Brain pericyte (primary cell): ENCODE results near the gene OCA2.

Source experiments
- DNase-seq: peaks from one replicate; pipeline ENCODE4 v3.0.0-alpha.2; 2012; ENCODE audit warnings: low read depth, low spot score

Gene OCA2

DNA sequence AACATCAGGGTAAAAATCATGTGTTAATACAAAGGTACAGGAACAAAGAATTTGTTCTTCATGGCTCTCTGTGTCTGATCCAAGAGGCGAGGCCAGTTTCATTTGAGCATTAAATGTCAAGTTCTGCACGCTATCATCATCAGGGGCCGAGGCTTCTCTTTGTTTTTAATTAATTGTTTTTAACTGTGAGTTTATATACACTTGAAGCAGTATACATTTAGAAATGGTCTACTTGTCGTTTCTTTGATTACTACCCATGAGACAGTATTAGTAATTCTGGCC lies 21.2 kb upstream of the OCA2 start:
- DNase-seq = no peak

DNA sequence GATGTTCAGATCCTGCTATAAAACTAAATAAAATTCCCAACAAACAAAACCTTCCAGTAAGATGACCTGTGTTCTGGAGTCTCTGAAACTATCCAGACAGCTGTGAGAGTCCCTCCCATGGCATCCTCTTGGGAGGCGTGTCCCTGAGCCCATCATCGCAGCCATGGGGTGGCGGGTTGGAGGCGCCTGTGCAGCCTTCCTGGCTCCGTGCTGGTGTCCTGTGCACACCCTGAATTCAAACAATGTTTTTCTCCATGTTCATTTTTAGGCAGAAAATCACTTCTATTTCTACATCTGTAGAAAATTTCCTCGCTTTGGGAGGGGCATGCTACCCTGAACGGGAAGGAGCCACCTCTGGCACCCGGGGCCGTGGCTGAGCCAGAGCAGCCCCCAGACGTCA lies 19.4 kb upstream of the OCA2 start:
- DNase-seq = no peak

DNA sequence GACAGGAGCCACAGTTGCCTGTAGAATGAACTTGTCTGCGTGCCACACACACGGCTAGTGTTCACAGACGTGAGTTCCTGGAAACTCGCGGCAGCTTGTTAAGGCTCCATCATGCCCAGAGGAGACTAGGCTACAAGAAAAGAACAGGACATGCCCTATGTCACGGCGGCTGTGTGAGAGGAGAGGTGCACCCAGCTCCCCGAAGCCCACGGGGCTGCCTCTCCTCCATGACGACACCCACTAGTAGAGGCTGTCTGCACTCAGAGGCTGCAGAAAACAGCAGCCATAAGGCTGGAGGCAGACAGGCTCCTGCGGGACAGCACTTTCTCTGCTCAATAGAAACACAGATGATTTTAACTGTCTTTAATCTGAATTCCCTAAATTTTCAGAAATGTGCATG lies 19.0 kb upstream of the OCA2 start:
- DNase-seq = no peak

DNA sequence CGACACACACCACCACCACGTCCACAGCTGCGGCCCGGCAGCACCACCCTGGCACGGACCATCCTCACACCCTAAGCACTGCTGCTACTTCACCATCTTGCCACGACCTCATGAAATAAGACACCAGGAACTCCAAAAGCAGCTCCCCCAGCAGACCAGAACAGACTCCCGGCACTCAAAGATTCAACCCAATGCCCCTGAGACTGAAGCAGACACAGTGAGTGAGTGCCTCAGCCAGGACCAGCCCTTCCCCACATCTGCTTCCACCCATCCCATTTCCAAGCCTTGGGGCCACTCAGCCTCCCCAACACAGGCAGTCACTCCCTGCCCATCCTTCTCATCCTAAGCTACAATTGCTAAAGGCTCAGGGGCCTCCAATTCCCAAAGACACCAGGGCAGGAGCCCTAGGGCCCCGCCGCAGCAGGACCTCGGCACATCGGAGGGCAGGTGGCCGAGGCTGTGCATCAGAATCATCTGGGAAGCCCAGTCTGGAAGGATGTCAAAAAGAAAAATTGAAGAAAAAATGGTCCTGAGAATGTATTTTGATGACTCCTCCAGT lies 18.4 kb upstream of the OCA2 start:
- DNase-seq = no peak

DNA sequence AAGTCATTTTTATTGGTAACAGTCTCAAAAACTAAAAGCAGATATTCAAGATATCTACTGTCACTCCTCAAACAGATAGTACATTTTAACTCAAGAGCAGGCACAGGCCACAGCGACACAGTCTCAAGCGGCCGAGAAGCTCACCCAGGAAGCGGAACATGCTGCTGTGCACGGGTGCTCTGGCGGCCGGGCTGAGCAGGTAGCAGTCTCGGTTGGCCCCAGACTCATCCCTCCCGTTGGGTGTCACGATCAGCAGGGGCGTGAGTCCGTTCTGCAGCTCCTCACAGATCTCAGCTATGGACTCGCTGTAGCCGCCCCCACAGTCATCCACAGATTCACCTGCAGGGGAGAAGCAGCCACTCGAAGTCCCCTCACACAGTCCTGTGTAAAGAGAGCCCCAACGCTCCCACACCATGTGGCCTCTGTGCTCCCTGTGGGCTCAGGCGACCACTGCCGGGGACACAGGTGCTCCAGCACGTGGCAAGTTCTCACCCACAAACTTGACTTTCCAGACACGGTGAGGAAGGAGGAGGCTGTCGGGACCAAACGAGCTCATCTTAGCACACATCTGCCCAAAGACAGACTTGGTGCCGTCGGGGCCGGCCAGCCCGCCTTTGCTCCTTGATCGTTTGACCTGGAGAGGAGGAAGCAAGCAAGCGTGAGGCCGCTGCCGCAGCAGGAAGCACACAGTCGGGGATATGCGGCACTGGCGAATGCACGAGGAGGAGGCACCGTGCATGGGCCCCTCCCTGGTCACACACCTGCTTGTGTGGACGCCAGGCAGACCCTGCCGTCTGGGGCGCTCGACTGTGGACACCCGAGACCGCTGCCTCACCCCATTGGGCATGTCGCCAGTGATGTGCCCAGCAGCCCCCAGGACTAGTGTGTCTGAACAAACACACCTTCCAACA lies 17.7 kb upstream of the OCA2 start:
- DNase-seq = no peak

DNA sequence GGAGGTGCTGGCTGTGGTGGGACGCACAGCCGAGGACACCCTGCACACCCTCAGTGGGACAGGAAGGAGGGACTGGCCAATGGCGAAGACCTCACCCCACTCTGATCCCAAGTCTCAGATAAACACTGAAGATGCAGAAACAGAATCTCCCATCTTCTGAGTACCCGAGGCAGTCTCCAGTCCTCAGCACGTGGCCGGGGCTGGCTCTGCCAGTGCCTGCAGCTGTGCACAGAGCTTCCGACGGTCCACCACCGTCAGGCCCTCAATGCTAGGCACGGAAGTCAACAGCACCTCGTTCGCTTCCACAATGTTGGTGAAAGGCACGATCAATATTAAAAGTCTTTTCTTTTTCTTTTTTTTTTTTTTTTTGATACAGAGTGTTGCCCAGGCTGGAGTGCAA lies 16.8 kb upstream of the OCA2 start:
- no peak for DNase-seq

DNA sequence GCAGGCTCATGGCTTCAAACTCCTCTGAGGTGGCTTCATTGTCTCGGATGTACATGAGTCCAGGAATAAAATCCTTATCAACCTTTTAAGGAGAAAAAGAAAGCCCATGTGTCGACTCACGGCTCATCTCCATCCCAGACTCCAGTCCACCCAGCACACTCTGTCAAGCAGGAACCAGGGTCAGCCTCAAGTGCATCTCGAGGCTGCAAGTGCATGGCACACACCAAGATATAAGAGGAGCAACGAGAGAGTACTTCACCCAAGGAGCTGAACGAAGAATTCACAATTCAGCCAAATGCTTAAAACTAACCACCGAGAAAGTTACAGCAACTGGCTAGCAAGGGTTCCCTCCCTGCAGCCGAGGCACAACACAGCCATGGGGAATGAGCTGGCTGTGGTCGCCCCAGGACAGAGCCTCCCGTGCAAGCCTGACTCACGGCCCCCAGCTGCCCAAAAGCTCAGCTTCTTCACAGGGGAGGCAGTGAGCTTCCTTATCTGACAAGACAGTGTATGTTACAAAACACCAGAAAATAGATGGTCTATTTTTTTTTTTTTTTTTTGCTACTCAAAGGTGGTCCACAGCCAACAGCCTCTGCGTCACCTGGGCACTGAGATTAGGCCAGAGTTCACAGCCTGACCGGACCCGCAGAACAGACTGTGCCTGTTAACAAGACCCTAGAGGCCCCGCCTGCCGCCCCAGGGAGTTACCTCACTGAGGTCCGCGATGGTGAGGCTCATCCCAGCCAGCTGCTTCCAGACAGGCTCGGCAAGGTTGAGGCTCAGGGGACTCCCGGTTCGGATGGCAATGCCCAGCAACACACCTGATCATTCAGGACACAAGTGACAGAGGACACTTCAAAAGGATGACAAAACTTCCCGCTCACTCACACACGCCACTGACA lies 15.9 kb upstream of the OCA2 start:
- no peak for DNase-seq

DNA sequence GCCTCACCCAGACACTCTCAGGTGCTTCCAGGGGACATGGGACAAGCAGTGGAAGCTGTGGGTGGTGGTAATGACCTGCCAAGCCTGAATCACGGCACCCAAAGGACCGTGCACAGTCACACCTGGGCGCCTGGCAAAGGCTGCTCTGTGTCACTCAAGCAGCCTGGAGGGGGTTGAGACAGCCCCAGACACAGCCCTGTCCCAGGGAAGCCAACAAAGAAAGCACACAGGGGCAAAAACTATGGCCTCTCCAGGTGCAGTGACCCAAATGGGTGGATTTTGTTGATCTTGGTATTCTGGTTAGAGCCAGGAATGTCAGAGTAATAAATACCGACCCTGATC lies 15.0 kb upstream of the OCA2 start:
- DNase-seq = no peak

DNA sequence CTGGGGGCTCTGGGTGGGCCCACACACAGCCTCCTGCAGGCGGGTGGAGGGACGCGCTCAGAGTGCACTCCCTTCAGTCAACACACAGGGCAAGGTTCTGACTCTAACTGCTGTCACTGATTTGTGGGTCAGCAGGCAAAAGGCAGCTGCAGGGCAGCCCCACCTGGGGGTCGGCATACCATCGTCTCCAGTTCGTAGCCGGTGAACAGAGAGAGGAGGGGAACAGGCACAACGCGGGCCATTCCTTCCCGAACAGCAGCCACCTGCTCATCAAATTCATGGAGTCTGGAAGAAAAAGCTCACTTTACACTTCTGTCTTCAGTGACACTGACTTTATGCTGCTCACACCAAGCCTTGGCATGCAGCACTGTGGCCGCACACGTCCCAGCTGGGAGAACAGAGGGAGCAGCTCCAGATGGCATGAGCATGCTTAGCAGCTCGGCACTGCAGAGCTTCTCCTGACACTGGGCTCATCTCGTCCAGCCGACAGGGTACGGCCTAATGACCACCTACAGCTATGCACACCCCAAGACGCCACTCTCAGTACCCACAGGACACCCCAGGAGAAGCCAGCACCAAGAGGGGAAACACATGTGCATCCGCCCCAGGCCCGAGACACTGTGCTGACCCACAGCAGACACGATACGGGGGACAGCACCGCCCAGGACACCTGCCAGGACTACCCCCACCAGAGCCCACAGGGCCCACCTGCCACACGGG lies 14.4 kb upstream of the OCA2 start:
- DNase-seq = no peak

DNA sequence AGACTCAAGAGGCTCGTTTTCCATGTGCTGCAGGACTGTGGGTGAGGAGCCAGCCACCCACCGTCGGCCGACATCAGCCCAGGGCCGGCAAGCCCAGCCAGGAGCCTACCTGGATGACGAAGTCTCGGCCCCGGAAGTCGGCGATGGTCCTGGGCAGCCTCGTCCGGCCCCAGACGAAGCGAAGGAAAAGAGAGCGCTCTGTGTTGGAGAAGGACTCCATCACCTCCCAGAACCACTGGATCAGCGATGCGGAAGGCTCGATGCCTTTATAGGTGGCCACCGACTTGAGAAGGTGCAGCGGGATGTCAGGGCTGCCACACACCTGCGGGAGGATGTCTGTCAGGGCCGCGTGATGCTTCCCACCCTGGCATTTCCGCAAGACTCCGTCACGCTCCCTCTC lies 13.8 kb upstream of the OCA2 start:
- no peak for DNase-seq

DNA sequence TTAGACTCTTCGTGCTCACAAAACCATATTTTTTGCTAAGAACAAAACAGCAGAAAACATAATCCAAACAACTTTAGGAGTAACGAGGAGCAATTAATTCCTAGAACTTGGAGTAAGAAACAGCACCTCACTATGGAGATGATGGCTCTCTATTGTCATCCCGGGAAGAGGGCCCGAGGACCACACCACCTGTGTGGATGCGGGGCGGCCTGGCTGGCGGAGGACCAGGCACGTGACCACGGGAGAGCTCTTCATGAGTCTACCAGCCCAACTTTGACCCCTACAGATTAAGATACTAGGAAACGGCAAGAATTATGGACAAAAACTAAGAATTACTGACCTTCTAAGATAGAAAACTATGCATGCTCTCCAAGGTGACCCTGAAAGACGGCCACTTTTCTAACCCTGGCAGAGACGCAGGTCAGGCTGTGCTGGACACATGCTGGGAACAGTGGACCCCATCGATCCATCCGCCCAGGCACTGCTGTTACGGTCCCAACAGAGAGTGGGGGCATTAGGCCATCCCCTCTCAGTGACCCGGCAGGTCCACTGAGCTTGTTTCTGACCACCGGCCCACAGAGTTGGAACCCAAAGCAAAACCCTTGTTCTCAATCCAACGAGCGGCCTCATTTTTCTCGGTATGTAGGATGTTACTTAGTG lies 13.1 kb upstream of the OCA2 start:
- DNase-seq = no peak

DNA sequence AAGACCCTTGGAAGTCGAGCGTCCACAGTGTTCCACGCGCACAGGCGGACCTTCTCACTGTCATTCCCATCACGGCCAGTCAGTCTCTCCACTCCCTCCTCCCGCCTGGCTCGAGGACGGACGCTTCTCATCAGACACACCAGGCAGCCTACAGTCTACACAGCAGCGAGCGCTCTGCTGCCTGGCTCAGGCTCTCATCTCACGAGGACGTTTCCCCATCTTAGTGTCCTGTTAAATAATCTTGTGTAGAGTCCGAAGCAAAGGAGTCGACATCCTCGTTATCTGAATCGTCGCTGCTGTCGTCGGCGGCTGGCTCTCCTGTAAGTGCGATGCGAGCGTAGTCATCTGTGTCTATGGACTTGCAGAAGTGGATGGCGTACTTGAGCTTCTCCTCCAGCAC lies 12.4 kb upstream of the OCA2 start:
- DNase-seq = no peak

DNA sequence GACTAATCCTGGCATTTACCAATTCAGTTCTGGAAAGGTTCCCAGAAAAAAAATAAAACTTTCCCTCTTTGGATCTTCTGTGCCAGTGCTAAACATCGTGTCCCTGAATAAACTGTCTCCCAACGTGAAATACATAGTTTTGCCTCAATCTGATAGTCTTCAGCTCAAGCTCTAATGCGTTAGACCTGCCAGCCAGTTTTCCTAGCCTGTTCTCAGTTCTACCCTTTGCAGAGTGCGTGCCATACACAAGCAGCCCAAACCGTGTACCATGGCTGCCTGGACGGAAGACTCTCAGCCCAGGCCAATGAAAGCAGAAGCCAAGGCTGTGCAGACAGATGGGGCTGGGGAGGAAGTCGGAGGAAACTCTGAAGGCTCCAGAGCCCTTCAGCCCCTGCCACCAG lies 11.4 kb upstream of the OCA2 start:
- DNase-seq = no peak

DNA sequence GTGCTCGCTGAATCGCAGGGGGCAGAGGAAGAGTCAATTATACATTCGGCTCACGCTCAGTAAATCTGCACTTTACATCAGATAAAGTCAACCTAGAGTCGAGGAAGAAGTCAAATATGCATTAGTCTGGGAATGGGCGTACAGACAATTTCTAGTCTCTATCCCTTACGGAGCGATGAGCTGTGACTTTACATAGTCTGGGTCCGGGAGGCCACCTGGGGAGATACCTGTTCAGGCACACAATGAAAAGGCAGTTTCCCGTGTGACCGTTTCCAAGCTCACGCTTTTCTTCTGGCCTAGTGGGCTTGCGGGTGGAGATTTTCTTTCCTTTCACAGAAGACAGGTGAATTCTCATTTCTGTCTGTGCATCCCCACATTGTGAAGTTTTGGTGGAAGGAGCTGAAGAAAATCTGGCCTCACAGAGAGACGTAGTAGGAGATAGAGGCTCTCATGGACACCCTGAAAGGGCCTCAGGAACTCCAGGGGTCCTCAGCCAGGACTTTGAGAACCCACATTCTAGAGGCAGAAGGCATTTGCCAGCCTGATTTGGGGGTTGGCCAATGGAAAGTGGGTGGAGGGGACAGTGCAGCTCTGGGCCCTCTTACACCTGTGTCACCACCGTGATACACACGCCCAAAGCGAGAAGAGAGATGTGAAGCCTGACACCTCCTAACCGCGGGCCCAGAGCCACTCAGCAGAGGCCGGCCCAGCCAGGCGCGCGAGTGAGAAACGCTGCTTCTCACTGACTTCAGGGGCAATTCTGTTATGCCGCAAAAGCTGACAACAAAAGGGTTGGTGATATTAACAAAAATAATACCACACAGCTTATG lies 10.7 kb upstream of the OCA2 start:
- no peak for DNase-seq

DNA sequence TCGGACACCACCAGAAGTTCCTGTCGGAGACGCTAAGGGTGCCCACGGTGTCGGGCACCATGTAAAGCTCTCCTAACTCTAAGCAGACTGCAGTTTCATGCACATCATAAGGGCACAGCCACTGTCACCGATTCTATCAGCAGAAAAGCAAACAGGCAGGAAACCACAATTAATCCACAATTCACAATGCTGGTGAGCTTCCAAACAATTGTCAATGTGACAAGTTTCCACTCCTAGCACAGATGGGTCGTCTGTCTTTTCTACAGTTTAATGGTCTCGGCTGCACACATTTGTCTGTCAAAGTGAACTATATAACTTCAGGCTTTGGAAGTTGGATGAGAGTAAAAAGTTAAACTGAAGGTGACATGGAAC lies 8.8 kb upstream of the OCA2 start:
- no peak for DNase-seq

DNA sequence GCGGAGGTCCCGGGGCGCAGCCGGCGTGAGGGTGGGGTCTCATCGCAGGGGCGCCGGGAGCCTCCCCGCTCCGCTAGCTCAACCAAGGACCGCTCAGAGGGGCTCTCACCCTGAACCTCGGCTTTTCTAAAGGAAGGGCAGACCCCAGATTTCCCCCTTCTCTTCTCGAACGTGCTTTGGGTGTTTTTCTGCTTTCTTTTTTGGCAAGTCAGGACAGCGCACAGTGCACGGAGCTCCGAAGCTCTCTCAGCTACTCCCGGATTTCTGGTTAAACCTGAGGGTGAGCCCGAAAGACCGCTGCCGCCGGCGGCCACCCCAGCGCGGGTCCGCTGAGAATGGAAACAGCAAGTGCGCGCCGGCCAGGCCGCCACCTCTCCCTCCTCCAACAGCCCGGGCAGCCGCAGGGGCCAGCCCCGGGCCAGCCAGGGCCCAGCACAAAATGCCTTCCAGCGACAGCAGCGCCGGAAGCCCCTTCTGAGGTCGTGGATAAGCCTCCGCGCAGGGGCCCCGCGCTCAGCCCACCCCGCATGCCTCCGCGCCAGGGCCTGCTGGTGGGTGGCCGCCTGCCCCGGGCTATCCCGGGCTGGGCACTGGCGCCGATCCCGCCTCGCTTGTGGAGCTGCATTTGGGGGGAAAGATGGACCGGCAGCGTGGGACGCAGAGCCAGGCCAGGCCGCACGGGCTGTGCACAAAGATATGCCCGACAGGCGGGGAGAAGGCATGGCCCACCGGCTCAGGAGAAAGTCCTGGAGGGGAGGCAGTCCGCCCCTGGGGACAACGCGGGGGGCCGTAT lies 8.2 kb upstream of the OCA2 start:
- DNase-seq = no peak

DNA sequence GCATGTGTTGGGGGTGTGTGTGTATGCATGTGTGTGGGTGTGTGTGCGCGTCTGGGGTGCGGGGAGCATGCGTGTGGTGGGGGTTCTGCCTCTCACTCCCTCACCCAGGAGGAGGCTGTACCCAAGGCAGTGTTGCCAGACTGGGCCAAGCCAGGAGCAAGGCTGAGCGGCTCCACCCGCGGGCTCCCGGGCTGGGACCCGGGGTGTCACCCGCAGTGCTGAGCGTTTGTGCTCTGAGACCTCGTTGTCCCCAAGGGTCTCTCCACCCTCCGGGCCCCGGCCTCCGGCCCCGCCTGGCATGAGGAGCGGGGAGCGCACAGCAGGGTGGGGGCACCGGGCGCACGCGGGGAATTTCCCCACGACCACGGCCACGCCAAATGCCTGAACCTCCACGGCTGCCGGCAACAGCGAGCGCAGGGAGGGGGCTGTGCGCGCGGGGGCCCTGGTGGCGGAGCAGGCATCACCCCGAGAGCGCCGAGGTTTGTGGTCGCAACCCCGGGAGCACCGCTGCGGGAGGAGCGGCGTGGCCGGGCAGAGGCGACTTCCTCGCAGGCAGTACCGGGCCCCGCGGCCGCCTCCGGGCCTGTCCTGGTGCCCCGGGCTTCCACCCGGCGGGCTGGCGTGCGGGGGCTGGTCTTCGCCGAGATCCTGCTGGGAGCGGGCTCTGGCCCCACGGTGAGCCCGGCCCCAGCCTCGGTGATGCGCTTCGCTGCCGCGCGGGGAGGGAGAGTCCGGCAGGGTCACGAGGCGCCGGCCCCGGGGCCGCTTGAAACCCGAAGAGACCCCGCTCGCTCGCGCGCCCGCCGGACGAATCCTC lies 7.4 kb upstream of the OCA2 start:
- no peak for DNase-seq

DNA sequence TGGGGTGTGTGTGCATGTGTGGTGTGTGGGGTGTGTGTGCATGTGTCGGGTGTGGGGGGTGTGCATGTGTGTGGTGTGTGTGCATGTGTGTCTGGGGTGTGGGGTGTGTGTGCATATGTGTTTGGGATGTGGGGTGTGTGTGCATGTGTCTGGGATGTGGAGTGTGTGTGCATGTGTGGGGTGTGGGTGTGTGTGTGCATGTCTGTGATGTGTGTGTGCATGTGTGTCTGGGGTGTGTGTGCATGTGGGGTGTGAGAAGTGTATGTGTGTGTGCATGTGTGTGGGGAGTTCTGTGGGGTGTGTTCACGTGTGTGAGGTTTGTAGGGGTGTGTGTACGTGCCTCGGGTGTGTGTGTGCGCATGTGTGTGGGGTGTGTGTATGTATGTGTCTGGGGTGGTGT lies 6.7 kb upstream of the OCA2 start:
- no peak for DNase-seq

DNA sequence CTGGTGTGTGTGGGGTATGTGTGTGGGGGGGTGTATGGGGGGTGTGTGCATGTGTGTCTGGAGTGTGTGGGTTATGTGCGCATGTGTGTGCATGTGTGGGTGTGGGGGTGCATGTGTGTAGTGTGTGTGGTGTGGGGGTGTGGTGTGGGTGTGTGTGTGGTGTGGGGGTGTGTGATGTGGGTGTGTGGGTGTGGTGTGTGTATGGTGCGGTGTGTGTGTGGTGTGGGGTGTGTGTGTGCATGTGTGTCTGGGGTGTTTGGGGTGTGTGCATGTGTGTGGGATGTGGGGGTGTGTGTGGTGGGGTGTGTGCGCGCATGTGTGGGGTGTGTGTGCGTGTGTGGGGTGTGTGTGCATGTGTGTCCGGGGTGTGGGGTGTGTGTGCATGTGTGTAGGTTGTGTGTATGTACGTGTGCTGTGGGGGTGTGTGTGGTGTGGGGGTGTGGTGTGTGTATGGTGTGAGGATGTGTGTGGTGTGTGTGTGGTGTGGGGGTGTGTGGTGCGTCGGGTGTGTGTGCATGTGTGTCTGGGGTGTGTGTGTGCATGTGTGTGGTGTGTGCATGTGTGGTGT lies 6.2 kb upstream of the OCA2 start:
- DNase-seq = no peak
